Activated CD4-positive, alpha-beta T cell treated with anti-CD3 and anti-CD28 coated beads, Interleukin-2, amount 10 ng/mL, durations not matched to agents 7 days and 5 days (primary cell): ENCODE data around the gene GYPB. TPM values are rescaled to one million over a fixed set of nuclear protein-coding genes. Genes with fewer than 3 reads are reported as not detected.
"Not testable (repeated sequence)": the region's sequence is repeated elsewhere in the genome, so short reads cannot be mapped to it uniquely, and the experiment has no call there.

Source experiments
- CTCF ChIA-PET: fragments of 350-600 bp; sonication (Branson Sonifier 250); formaldehyde crosslinking; loops from one replicate; lab custom pipeline; 2021; ENCODE audit warnings: antibody characterized with exemption; lab: Charles Lee
- POLR2A ChIA-PET: fragments of 350-600 bp; sonication (Branson Sonifier 250); formaldehyde crosslinking; loops from one replicate; lab custom pipeline; 2021; ENCODE audit warnings: antibody characterized with exemption; lab: Charles Lee
- DNase-seq: peaks from one replicate; pipeline ENCODE4 v3.0.0-alpha.2; 2020
- H3K27ac Mint-ChIP-seq: one replicate; pipeline ENCODE4 v1.8.0; 2021; ENCODE audit warnings: mild to moderate bottlenecking, moderate library complexity, mixed read lengths
- H3K27me3 Mint-ChIP-seq: one replicate; pipeline ENCODE4 v1.8.0; 2021; ENCODE audit warnings: mixed read lengths
- H3K36me3 Mint-ChIP-seq: one replicate; pipeline ENCODE4 v1.8.0; 2021; ENCODE audit warnings: low read depth, mixed read lengths
- H3K4me1 Mint-ChIP-seq: one replicate; pipeline ENCODE4 v1.8.0; 2021; ENCODE audit warnings: mixed read lengths
- H3K4me3 Mint-ChIP-seq: one replicate; pipeline ENCODE4 v1.8.0; 2021; ENCODE audit warnings: mild to moderate bottlenecking, moderate library complexity, mixed read lengths
- H3K9me3 Mint-ChIP-seq: one replicate; pipeline ENCODE4 v1.8.0; 2021; ENCODE audit warnings: mixed read lengths
- total RNA-seq, 2 experiments: library from RNA; stranded (reverse); gene quantifications; one replicate each; pipeline ENCODE4 v1.2.3, GENCODE V29; 2021

GYPB gene
- total RNA-seq, 2 experiments from 2014 or later, result not detected

- CTCF ChIA-PET, H3K4me3 Mint-ChIP-seq, H3K27ac Mint-ChIP-seq, DNase-seq, POLR2A ChIA-PET, H3K36me3 Mint-ChIP-seq, H3K9me3 Mint-ChIP-seq, H3K4me1 Mint-ChIP-seq, H3K27me3 Mint-ChIP-seq: not testable (repeated sequence)
Observed at GRCh38 chr4:144026682-144027081, 7.5 kb upstream of the GYPB start.

DNA sequence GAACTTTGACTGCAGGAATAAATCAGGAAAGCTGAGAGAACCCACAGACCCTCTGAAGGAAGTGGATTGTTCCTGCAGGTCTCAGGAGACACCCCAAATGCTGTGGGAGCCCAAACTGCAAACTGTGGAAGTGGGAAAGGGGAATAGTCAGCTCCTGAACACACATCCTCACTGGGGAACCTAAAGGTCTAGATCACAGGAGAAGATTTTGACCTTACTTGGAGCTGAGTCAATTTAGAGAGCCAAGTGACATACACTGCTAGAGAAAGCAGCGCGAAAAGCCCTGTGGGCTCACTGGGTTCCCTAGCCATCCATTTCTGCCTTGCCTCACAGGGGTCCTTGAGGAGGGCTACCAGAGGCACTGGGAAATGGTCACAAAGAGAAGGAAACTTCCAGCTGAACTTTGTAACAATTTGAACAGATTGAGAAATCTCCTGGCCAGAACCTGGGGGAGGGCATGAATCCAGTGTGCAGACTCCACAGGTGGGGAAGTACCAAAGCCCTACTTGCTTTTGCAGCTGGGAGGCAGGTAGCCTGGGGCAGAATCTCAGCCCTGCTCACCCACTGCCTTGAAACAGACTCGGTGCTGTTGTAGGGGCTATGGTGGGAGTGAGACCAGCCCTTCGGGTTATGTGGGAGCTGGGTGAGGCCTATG lies 5.3 kb upstream of the GYPB start:
- H3K4me1 Mint-ChIP-seq, POLR2A ChIA-PET, H3K36me3 Mint-ChIP-seq, DNase-seq, H3K4me3 Mint-ChIP-seq, H3K27ac Mint-ChIP-seq, CTCF ChIA-PET, H3K9me3 Mint-ChIP-seq, H3K27me3 Mint-ChIP-seq: not testable (repeated sequence)

GRCh38 chr4:144022772-144023400 lies 3.7 kb upstream of the GYPB start:
- H3K27me3 Mint-ChIP-seq, POLR2A ChIA-PET, CTCF ChIA-PET, H3K4me3 Mint-ChIP-seq, H3K27ac Mint-ChIP-seq, H3K4me1 Mint-ChIP-seq, H3K9me3 Mint-ChIP-seq, H3K36me3 Mint-ChIP-seq, DNase-seq: not testable (repeated sequence)

- H3K9me3 Mint-ChIP-seq, H3K4me1 Mint-ChIP-seq, H3K27ac Mint-ChIP-seq, H3K36me3 Mint-ChIP-seq, POLR2A ChIA-PET, H3K4me3 Mint-ChIP-seq, CTCF ChIA-PET, H3K27me3 Mint-ChIP-seq: not testable (repeated sequence)
- peak; percentile 6 for DNase-seq
Observed at GRCh38 chr4:144021336-144021990, 2.3 kb upstream of the GYPB start.

GRCh38 chr4:144018223-144019000 lies 768 bp downstream of the GYPB start:
- H3K36me3 Mint-ChIP-seq, CTCF ChIA-PET, H3K27ac Mint-ChIP-seq, DNase-seq, H3K4me1 Mint-ChIP-seq, POLR2A ChIA-PET, H3K27me3 Mint-ChIP-seq, H3K4me3 Mint-ChIP-seq, H3K9me3 Mint-ChIP-seq: not testable (repeated sequence)

GRCh38 chr4:144017271-144017670 lies 1.9 kb downstream of the GYPB start:
- H3K36me3 Mint-ChIP-seq, result not testable (repeated sequence)

DNA sequence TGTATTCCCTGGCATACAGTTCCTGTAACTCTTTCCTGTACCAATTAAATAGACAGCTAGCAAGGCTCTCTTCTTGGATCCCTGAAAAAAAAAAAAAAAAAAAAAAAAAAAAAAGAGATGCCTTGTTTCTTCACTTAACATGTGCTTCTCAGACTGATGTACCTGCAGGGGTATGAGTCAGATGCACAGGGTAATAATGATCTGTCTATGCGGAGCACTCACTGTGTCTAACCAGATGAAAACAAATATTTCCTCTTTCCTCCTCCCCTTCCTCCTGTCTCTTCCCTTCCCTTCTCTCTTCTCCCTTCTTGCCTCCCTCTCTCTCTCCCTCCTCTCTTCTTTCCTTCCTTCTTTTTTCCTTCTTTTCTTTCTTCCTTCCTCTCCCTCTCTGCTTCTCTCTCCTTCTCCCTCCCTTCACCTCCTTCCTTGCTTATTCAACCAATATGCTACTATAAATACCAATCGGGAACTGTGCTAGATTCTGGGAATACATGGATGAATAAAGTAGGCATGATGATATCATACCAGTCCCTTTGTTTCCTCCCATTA lies 3.0 kb downstream of the GYPB start:
- POLR2A ChIA-PET, CTCF ChIA-PET, H3K4me3 Mint-ChIP-seq, H3K9me3 Mint-ChIP-seq, H3K27me3 Mint-ChIP-seq, H3K36me3 Mint-ChIP-seq, DNase-seq, H3K4me1 Mint-ChIP-seq, H3K27ac Mint-ChIP-seq: not testable (repeated sequence)

More at GRCh38 chr4:144017271-144017670, 1.9 kb downstream of the GYPB start:
- CTCF ChIA-PET, H3K4me3 Mint-ChIP-seq, H3K27ac Mint-ChIP-seq, H3K9me3 Mint-ChIP-seq, H3K27me3 Mint-ChIP-seq, DNase-seq, H3K4me1 Mint-ChIP-seq, POLR2A ChIA-PET: not testable (repeated sequence)

DNA sequence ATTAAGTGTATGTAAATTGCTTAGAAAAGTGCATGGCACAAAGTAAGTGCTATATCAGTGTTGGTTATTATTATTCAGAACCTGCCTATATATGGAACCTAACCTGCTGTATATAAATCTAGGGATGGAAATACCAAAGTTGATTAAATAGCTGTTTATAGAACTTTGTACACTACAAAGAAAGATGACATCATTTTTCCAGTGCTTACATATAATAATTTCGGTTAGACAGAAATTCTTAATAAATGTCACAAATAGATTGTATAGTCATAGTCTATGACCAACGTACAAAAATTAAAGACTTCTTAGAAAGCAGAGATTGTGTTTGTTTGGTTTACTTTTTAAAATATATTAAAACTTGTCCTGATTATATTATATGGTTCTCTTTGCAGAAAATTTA lies 4.4 kb downstream of the GYPB start:
- POLR2A ChIA-PET, result no interaction called here
- Mint-ChIP-seq H3K27me3 (no peaks in the 10 kb centered on the region), H3K4me1 (no peaks in the 10 kb centered on the region), H3K36me3 (no peaks in the 10 kb centered on the region), H3K27ac (no peak overlapping the region), H3K4me3 (no peak overlapping the region), H3K9me3 (no peaks in the 10 kb centered on the region)
- CTCF ChIA-PET, result no interaction called here
- DNase-seq, result no peak

DNA sequence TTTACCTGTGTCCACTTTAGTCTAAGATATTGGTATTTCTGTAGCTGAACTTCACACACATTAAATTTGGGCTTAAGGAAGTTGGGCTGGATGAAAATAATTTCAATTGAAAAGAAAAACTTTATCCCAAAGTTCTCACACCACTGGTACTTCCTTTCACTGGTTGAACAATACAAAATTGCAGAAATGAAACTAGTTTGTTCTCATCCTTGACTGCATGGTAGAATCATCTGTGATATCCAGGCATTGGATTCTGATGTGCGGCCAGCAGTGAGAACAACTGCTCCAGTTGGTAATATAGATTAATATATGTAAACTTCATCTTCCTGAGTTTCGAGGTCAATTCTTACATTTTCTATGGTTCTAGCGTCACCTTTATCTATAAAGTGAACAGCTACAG lies 10.6 kb downstream of the GYPB start:
- H3K27me3 Mint-ChIP-seq, H3K36me3 Mint-ChIP-seq, DNase-seq, H3K4me1 Mint-ChIP-seq, POLR2A ChIA-PET, H3K27ac Mint-ChIP-seq, CTCF ChIA-PET, H3K9me3 Mint-ChIP-seq, H3K4me3 Mint-ChIP-seq: not testable (repeated sequence)

- H3K4me3 Mint-ChIP-seq, CTCF ChIA-PET, POLR2A ChIA-PET: not testable (repeated sequence)
Observed at GRCh38 chr4:144007960-144008359, 11.2 kb downstream of the GYPB start.

DNA sequence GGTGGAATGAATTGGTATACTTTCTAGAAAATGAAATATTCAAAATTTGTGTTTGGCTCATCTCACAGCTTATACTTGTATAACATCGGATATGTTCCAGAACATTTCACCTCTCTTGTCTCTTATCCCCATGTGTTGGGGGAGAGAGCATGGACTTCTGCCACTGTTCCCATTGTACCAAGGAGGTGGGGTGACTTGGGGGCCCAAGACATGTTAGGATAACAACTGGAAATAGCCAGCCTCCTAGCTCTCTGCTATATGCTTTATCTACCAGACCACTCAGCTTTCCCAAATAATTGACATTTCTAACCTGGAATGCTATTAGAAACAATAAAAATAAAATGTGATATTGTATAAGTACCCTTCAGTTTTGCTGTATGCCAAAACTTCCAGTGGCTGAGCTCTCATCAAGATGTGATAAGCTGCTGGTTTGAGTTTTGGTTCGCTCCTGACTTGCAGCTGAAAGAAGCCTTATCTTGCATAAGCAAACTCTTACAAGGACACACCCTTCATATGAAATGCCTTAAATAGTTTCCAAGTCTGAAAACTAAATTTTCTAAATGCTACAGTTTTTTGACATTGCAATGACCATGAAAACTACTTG lies 12.9 kb downstream of the GYPB start:
- POLR2A ChIA-PET, H3K4me1 Mint-ChIP-seq, CTCF ChIA-PET, H3K36me3 Mint-ChIP-seq, H3K9me3 Mint-ChIP-seq, DNase-seq, H3K4me3 Mint-ChIP-seq, H3K27me3 Mint-ChIP-seq, H3K27ac Mint-ChIP-seq: not testable (repeated sequence)

More at GRCh38 chr4:144007960-144008359, 11.2 kb downstream of the GYPB start:
- not testable (repeated sequence) for H3K9me3 Mint-ChIP-seq, H3K27me3 Mint-ChIP-seq, H3K36me3 Mint-ChIP-seq, DNase-seq, H3K27ac Mint-ChIP-seq, H3K4me1 Mint-ChIP-seq

- H3K4me1 Mint-ChIP-seq, H3K36me3 Mint-ChIP-seq, H3K9me3 Mint-ChIP-seq, CTCF ChIA-PET, H3K27me3 Mint-ChIP-seq, POLR2A ChIA-PET, H3K27ac Mint-ChIP-seq, DNase-seq, H3K4me3 Mint-ChIP-seq: not testable (repeated sequence)
Observed at GRCh38 chr4:144005558-144005953, 13.6 kb downstream of the GYPB start.
